NT2/D1 (cell line): Measurements from ENCODE around the gene GID8.

Experiments
- SUZ12 ChIP-seq: IDR thresholded peaks from 2 replicates; pipeline ENCODE4 v1.6.1; 2011; ENCODE audit not compliant: insufficient read length, insufficient read depth; ENCODE audit errors: extremely low read depth
- YY1 ChIP-seq: IDR thresholded peaks from 2 replicates; pipeline ENCODE4 v1.6.1; 2011; ENCODE audit not compliant: insufficient read length, insufficient read depth
- ZNF274 ChIP-seq: IDR thresholded peaks from 2 replicates; pipeline ENCODE4 v1.6.1; 2011; ENCODE audit warnings: mild to moderate bottlenecking, low read depth, low read length

DNA sequence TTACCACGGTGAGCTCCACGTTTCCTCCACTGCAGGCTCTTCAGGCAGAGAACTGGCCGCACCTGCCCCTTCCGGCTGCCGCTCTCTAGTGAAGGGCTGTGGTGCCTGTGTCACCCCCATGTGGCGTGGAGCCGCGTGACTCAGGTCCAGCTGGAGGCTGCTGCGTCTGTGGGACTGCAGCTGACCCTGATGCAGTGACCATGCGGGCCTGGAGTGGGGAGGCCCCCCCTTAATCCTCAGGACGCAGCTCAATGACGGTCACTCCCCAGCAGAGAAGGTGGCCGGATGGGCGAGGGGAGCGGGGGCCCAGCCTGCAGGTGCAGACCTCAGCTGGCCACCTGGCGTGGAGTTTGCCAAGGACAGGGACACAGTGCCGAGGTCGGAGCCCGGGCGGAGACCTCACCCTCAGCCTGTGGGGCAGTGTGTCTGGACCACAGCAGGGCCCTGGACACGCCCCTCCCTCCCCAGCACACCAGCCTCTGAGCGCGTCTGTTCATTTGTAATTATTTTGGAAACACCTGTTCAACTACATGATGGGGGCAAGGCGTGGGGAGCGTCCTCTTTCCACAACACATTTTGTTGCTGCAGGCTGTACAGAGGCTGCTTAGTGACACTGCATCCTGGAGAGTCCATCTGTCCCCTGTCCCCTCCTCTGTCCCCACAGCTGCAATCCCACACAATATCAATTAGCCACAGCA lies 58.1 kb downstream of the GID8 start:
- TF ChIP-seq SUZ12 (no peak), YY1 (no peak), ZNF274 (no peak)
